HG03196 (cell line): ENCODE results near the gene ARG2.
"Not testable (repeated sequence)": the region's sequence is repeated elsewhere in the genome, so short reads cannot be mapped to it uniquely, and the experiment has no call there.

Source experiments
- ATAC-seq: cut with Tn5 transposase; IDR thresholded peaks from one replicate; pipeline ENCODE4 v1.9.1; 2021; ENCODE audit not compliant: unreplicated experiment

The ARG2 gene

GRCh38 chr14:67584978-67585377 lies 34.7 kb upstream of the ARG2 start:
- no peak for ATAC-seq

DNA sequence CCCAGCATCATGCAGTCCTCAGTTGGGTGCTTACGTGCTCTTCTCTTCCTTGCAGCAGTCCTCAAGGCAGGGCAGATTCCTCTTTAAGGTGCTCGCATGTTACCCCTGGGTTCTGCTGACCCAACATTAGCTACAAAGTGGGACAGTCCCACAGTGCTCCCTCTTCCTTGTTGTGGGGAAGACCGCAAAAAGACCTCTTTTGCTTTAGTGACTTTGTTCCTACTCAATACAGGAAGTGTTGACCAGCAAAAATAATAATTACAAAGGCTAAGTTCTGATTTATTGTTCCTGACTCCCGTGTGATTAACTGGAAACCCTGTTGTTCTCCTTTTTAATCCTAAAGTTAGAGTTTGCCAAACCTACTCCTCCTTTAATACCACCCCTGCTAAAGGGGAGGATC lies 33.4 kb upstream of the ARG2 start:
- ATAC-seq, result no peak

- ATAC-seq, result no peak
These were observed 30.4 kb upstream of the ARG2 start for GRCh38 chr14:67589204-67589770.

GRCh38 chr14:67593650-67594049 lies 26.1 kb upstream of the ARG2 start:
- ATAC-seq, result not testable (repeated sequence)

- ATAC-seq, result no peak
These were observed 24.3 kb upstream of the ARG2 start for GRCh38 chr14:67595392-67595791.

DNA sequence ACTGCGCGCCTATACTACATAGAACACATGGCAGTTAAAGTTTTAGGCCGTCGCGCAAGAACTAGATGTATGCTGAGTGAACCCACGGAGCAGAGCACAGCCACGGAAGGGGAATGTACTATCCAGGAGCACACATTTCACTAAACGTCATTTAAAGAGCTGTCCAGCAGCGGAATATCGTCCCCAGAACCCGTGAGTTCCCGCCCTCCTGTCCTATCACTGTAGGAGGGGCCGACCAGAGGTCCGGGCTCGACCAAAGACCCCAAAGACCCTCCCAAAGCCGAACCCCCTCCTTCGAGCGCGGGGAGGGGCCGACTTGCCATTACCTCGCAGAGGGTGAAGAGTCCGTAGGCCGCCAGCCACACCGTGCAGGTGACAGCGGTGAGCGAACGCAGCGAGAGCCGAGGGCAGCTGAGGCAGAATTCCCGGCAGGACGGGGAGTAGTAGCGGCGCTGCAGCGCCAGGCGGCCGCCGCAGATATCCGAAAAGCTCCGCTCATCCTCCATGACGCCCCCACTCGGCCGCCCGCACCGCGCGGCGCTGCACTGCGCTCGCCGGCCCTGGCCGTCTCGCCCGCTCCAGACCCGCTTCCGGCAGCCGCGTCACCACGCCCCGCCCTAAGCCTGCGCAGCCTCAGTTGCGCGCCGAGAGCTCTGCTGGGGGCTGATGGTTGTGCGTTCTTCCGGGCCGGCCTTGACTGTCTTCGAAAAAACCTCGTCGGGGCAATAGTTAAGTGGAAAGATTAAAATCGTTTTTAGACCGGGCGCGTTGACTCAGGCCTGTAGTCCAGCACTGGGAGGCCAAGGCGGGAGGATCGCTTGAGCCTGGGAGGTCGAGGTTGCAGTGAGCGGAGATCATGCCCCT lies 19.8 kb upstream of the ARG2 start, which contains the start of gene PIGH:
TSS of gene PIGH (minus strand) at position 571 of the 864 bp plus-strand sequence. CDS start at position 506, 65 bp downstream.
- peak; percentile 84 for ATAC-seq

DNA sequence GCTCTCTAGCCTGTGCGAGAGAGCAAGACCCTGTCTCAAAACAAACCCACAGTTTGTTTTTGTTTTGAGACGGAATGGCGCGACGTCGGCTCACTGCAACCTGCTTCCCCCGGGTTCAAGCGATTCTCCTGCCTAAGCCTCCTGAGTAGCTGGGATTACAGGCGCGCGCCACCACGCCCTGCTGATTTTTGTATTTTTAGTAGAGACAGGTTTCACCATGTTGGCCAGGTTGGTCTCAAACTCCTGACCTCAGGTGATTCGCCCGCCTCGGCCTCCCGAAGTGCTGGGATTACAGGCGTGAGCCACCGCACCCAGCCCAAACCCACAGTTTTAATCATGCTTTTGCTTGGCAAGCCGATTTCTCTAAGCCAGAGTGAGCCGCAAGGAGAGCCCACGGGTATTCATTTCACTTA lies 19.2 kb upstream of the ARG2 start:
- not testable (repeated sequence) for ATAC-seq

- no peak for ATAC-seq
These were observed 17.6 kb upstream of the ARG2 start for GRCh38 chr14:67602076-67602475.

DNA sequence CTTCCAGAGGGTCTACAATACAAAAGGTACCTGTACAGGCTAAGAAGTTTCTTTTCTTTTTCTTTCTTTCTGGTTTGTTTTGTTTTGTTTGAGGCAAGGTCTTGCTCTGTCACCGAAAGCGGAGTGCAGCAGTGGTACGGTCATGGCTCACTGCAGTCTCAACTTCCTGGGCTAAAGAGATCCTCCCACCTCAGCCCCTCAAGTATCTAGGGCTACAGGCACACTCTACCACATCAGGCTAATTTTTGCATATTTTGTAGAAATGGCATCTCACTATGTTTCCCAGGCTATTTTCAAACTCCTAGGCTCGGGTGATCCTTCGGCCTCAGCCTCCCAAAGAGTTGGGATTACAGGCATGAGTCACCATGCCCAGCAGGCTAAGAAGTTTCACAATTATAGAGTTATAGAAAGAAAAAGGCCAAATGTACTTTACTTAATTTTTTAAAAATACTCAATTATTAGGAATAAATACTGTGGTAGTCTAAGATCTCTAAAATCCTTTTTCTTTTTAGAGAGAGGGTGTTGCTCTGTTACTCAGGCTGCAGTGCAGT lies 16.6 kb upstream of the ARG2 start:
- peak; percentile 61 for ATAC-seq

DNA sequence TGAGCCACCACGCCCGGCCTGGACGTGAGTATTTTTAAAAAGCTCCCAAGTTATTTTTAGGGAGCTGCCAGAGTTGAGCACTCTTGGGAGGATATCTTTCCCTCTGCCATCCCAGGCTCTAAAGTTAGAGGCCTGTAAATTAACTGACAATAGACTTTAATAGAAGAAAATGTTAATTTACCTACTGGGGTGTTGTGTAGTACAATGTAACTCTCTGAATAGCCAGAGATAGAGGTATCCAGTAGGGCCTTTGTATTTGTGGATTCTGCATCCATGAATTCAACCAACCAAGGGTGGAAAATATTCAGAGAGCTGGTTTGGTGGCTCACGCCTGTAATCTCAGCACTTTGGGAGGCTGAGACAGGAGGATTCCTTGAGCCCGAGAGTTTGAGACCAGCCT lies 12.1 kb upstream of the ARG2 start:
- ATAC-seq, result no peak

- ATAC-seq, result no peak
These were observed 9.9 kb upstream of the ARG2 start for GRCh38 chr14:67609642-67610310.

DNA sequence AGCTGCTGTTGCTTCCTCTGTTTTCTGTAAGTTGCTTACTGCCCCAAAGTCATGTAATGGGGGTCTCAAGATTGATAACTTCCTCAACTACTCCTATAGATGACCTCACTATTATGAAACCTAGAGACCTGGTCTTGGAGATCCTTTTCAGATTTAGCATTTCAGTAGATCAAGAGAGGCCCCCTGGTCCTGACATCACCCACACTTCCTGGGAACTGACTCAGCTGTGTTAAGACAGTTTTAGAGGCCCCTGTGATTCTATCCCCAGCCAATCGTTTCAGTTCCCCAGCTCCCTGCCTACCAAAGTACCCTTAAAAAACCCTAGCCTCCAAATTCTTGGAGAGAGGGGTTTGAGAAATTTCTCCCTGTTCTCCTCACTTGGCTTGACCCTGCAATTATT lies 9.2 kb upstream of the ARG2 start:
- no peak for ATAC-seq

GRCh38 chr14:67618617-67619063 lies 1.1 kb upstream of the ARG2 start:
- no peak for ATAC-seq

- ATAC-seq, result no peak
These were observed 581 bp downstream of the ARG2 start for GRCh38 chr14:67620217-67620785.

- ATAC-seq, result no peak
These were observed 3.0 kb downstream of the ARG2 start for GRCh38 chr14:67622675-67623074.

DNA sequence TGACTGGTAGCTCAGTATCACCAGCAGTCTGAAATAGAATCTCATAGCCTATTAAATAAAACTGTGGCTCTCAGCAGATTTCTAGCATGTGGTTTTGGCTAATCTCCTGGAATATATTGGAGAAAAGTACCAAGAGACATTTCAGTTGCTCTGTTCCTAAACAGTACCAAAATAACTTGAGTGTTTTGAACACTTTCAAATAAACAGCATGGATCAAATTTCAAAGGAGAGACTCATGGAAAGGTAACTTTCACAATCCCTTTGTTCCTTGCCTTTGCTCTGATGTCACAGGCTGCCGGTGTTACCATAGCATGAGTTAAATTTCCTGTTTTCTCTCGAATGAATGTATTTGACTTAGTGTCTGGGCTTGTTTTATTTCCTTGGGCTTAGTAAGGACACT lies 3.4 kb downstream of the ARG2 start:
- ATAC-seq, result no peak

DNA sequence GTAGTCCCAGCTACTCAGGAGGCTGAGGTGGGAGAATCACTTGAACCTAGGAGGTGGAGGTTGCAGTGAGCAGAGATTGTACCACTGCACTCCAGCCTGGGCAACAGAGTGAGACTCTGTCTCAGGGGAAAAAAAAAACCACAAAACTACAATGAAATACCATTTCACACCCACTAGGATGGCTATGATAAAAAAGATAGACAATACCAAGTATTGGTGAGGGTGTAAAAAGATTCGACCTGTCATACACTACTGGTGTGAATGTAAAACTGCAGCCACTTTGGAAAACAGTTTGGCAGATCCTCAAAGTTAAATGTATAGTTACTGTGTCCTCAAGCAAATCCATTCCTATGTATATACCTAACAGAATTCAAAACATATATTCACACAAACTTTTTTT lies 6.4 kb downstream of the ARG2 start:
- ATAC-seq, result not testable (repeated sequence)

GRCh38 chr14:67627519-67627918 lies 7.8 kb downstream of the ARG2 start:
- ATAC-seq, result no peak

DNA sequence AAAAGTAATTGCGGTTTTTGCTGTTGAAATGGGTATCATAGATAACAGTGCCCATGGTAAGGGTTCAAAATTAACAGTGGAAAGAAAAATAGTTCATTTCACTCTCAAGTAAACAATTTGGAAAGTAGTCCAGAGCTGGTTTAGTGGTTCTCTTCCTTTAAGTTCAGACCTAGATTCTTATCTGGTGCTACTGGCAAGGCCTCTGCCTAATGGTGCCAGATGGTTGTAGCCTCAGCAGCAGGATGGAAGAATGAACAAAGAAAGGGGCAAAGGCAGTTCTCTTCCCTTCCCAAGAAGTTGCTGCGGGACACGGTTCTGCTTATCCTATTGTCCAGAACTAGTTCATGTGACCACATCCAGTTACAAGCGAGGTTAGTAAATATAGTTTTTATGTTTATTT lies 10.5 kb downstream of the ARG2 start:
- no peak for ATAC-seq

GRCh38 chr14:67630938-67631337 lies 11.2 kb downstream of the ARG2 start:
- no peak for ATAC-seq

DNA sequence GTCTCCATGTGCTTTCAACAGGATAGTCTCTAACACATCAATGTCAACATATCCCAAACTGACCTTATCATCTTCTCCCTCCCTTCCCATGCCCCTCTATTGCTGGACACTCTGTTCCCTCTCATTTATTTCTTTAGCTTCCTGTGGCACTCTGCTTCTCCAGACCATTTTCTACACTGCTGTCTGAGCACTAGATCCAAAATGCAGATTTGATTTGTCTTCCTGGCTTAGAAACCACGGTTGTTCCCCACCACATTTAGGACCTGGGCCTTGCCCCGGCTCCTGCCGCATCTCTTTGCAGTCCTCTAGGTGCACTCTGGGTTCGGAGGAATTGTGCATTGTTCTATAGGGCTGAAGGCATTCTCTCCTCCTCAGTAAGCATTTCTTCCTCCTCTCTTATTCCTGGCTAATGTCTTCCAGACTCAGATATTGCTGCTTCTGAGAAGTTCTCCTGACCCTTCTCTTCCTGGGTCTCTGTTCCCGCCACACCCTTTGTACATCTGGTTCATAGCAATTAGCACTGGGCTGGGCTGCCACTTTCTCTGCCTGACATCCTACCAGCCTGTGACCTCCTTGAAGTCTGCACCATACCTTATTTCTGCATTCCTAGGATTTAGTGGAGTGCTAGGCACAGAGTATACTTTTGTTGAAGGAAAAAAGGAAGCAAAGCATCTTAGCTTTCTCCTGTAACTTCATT lies 13.9 kb downstream of the ARG2 start:
- ATAC-seq, result no peak
